COLO829 (cell line): Measurements from ENCODE around the gene ZNF335.
A peak's percentile ranks its signal among the peaks of the same experiment; 100 is the strongest.

Source experiments
- DNase-seq: peaks from one replicate; pipeline ENCODE4 v3.0.0; 2012; ENCODE audit warnings: low spot score

ZNF335 gene

DNA sequence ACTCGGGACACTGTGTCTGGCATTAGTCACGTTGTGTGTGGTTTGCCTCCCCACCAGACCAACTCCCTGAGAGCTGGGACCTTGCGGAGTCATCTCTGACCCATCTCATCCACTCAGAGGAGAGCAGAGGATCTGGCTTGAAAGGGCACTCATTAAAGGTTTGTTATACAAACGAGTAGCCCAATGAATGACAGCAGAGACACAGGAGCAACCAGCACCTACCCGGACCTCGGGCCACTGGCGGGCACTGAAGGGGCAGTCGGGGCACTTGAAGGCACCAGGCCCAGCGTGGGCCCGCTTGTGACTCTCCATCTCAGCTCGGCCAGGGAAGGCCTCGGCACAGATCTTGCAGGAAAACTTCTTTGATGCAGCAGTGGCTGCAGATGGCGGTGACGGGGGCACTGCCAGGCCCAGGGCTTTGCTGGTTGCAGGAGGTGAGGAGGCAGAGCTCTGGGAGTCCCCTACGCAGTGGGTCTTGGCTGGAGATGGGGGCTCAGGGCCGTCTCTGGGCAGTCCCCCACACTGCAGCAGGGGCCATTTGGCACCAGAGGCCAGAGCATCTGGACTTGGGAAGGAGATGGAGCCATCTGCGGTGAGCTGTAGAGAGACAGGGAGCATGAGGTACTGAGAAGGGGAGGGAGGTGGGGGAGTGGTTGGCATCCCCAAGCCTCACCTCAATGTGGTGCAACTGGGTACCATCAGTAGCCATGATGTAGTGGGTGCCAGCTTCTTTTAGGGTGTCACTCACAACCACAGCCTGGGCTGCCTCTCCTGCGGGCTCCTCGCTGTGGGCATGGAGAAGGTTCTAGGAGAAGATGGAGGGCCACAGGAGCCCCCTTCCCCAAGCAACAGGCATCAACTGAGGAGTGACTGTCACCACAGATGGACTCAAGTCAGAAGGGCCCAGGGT, 19.8 kb downstream of the ZNF335 start:
- DNase-seq = no peak

DNA sequence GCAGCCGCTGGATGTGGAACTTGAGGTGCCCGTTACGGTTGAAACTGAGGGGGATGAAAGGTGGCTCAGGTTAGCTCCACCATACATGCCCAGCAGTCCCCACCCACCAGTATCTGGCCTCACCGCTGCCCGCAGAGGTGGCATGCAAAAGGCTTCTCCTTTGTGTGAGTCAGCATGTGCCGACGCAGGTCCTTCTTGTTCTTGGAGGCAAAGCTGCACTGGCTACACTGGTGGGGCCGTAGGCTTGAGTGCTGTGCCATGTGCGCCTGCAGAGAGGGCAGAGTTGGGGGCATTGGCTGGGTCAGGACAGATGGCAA, 21.7 kb downstream of the ZNF335 start:
- DNase-seq = no peak

DNA sequence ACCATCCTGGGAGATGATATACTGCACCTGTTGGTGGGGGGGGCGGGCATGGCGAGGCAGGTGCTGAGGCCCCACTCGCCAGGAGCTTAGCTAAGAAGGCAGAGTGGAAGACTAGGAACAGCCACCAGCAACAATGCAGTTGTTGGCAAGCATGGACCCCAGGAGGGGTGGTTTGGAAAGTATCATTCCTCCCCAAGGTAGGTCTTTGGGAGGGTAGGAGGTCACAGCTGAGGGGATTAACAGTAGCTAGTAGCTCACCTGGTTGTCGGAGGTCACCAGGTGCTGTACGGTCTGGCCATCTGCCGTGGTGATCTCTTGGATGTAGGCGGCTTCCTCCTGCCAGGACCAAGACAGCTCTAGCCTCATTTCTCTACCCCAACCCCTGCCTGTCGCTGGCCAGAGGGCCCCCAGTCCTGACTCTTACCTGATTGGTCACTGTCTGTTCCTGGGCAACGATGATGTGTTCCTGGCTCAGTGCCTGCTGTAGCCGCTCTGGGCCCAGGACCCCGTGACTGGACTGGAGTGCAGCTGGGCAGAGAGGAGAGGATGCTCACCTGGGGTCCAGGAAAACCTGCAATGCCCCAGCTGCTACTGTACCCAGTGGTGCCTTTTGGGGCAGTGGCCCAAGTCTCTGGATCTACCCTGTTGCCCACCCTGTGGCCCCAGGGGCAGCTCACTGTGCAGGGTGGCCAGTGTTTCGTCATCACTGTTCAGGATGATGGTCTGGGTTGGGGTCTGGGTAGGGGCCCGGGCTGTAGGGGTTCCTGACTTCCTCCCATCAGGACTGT, 22.3 kb downstream of the ZNF335 start:
- DNase-seq = no peak

DNA sequence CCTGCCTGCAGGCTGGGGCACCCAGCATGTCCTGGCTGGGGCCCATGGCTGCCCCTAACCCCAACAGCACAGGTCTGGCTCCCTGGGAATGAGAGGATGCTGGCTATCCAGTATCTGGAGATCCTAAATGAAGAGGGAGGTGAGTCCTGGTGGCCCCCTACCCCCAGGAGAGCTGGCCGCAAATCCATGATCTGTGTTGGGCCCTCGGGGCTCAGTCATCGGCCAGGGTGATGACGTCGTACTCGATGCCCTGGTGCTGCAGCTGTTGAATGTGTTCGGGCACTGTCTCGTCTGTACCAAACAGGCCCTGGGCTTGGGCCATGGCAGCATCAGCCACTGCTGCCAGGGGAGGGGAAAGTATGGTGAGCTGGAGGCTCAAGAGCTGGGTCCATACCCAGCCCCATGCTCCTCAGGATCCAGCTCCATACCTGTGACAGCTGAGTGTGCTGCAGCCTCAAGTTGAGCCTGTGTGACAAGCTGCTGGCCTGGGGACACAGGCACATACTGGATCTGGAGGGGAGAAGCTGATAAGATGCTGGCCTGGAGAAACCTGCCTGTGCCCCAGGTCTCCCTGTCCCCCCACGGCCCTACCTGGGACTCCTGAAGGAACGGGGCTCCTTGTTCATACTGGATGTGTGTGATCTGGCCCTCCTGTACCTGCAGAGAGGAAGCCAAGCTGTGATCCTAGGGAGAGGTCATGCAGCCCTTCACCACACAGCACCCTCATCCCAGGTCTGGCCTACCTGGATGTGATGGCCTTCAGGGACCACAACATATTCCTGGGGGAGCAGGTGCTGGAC, 23.1 kb downstream of the ZNF335 start:
- DNase-seq = no peak

DNA sequence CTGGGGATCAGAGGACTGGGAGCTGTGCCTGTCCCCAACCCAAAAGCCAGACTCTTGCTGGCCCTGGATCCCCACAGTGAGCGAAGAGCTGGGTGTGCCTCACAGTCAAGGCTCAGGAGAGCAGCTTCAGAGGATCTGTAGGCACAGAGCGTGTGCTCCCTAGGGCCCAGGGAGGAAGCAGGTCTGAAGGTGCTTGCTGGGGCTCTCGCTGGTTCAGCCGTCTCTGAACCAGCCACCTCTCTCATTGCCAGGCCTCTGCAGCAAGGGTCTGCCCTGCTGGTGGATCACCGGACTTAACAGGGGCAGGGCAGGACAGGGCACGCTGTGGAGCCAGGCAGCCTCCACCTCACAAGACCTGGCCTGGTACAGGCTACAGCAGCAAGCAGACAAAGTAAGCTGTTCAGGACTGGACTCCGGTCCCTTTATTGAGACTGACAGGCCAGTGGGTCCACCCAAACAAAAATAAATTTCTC, 23.7 kb downstream of the ZNF335 start:
- DNase-seq = no peak

DNA sequence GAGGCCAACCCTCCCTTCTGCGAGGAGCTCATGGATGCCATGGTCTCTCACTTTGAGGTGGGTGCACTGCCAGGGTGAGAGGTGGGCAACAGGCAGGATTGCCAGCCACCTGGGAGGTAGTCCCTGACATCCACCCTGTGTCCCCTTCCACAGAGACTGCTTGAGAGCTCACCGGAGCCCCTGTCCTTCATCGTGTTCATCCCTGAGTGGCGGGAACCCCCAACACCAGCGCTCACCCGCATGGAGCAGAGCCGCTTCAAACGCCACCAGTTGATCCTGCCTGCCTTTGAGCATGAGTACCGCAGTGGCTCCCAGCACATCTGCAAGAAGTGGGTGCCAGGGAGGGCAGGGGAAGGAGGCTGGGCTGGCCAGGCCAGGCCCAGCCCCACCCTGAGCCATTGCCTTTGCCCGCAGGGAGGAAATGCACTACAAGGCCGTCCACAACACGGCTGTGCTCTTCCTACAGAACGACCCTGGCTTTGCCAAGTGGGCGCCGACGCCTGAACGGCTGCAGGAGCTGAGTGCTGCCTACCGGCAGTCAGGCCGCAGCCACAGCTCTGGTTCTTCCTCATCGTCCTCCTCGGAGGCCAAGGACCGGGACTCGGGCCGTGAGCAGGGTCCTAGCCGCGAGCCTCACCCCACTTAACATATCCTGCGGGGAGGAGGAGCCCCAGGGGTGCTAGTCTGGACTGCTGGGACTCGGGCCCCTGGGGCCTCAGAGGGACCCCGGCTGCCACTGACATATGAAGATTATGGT, 24.7 kb downstream of the ZNF335 start:
- no peak for DNase-seq

DNA sequence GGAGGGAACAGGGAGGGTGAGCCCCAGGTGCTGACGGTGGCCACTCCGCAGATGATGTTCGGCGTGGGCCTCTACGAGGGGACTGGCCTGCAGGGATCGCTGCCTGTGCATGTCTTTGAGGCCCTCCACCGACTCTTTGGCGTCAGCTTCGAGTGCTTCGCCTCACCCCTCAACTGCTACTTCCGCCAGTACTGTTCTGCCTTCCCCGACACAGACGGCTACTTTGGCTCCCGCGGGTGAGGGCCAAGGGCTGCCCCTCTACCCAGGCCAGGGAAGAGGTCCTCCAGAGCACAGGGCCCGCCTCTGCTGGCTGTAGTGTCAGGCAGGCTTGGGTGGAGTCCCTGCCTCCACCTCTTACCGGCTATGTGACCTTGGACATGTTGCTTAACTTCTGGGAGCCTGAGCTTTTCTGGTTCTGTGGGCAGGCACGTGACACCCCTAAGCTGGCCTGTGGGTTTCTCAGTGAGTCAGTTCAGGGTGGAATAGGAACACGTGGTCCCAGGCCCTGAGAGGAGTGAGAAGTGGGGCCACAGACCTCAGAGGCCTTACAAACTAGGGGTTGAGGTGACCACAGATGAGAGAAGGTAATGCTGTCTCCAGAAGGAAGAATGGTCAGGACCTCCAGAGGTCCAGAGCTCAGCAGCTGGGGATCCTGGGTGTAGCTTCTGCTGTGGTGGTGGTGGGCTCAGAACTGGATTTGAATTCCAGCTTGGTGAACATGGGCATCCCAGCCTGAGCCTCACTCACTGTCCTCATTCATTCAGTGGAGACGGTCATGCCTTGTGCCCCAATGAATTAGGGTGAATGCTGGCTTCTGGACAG, 25.6 kb downstream of the ZNF335 start:
- DNase-seq = no peak

DNA sequence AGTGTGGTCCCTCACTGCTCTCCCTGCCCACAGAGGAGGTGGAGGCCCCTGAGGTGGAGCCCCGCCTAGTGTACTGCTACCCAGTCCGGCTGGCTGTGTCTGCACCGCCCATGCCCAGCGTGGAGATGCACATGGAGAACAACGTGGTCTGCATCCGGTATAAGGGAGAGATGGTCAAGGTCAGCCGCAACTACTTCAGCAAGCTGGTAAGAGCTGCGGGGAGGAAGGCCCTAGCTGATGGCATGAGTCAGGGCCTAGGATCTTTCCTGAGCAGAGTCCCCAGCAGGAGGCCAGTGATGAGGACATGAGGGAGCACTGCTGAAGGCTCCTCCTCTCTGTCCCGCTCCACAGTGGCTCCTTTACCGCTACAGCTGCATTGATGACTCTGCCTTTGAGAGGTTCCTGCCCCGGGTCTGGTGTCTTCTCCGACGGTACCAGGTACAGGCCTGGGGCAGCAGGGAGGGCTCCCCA, 26.3 kb downstream of the ZNF335 start:
- no peak for DNase-seq

DNA sequence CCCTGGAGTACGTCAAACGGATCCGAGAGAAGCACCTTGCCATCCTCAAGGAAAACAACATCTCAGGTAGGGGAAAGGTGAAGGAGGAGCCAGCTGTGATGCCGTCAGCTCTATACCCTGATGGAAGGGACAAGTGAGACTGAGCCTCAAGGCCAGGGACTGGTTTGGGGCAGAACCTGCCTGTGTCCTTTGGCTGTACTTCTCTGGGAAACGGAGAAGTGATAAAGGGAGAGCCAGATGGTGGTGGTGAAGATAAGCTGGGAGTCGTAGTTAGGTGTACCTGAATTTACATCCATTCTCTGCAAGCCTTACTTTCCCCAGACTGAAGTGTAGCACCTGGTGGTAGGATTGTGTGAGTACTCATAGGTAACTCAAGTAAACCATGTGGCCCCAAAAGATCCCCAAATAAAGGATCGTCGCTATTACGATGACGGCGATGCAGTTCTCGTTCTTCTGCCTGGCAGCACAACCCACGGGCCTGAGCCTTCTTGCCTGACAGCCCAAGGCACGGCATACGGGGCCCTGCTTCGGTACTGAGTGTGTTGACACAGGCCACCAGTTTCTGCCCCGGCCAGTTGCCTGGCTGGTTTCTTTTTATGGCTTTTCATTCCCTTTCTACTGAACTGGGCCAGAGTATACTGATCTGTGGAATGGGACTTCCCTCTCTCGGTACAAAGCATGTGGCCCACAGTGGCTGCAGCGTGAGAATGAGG, 26.9 kb downstream of the ZNF335 start:
- DNase-seq = no peak

DNA sequence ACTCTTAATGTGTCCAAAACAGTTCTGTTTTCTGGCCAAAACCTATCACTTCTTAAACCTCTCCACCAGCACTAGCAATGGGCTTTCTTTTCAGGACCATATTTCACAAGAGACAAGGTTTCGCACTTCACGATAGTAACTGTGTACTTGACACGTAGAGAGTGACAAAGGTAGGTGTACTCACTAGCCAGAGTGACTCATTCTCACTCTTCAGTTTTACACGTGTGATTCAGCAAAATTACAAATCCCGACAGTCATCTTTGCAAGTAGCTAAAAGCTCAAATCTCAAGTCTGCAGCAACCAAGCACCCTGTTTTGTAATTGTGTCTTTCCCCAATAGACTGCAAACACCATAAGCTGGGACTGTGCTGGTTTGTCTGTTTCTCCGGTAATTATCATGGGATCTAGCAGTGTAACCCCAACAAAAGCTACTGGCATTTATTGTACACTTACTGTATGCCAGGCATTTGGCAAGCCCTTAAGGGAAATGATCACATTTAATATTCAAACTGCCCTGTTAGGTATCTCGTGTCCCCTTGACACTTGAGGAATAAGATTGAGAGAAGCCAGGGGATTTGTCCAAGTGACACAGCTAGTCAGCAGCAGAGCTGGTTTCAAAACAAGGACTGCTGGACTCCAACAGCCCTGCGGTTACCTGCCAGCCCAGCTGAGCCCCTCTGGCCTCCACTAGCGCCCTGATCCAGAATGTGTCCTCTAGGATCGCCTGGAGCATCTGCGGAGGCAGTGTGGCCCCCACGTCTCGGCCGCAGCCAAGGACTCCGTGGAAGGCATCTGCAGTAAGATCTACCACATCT, 27.6 kb downstream of the ZNF335 start:
- no peak for DNase-seq

DNA sequence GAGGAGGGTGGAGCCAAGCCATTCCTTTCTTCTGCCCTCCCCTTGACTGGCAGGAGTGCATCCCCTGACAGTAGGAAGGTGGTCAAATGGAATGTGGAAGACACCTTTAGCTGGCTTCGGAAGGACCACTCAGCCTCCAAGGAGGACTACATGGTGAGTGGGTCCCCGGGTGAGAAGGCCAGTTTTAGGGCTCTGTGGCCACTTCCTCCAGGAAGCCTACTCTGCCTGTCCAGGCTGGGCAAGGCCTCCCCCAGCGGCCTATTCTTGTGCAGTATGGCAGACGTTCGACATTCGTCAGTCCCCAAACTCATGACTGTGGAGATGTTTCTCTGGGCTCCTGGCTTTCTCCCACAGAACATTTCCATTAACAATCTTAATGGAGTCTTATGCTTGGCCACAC, 28.4 kb downstream of the ZNF335 start:
- DNase-seq = no peak

DNA sequence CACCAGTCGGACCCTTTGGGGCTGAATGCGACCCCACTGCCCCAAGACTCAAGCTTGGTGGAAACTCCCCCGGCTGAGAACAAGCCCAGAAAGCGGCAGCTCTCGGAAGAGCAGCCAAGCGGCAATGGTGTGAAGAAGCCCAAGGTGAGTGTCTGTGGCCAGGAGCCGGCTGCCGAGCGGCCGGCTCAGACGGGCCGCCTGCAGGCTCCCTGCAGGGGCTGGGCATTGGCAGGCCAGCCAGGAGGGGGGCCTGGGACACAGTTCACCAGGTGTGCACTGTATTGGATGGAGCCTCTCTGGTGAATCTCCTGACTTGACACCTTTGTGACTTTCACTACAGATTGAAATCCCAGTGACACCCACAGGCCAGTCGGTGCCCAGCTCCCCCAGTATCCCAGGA, 31.5 kb downstream of the ZNF335 start:
- no peak for DNase-seq

DNA sequence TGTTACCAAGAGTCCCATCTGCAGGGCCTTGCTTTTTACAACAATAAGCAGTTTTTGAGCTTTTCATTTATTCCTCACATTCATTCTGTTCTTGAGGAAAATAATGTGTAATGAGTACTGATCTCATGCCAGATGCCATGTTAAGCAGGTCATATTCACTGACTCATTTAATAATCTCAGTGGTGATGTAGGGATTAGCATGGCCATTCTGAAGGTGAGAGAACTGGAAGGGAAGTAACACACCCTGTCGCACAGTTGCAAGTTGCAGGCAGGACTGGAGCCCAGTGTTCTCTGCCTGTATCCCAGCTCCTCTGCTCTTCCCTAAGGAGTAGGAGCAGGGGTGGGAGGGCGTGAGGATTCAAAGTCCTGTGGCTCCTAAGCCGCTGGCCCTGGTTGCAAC, 31.9 kb downstream of the ZNF335 start:
- no peak for DNase-seq

DNA sequence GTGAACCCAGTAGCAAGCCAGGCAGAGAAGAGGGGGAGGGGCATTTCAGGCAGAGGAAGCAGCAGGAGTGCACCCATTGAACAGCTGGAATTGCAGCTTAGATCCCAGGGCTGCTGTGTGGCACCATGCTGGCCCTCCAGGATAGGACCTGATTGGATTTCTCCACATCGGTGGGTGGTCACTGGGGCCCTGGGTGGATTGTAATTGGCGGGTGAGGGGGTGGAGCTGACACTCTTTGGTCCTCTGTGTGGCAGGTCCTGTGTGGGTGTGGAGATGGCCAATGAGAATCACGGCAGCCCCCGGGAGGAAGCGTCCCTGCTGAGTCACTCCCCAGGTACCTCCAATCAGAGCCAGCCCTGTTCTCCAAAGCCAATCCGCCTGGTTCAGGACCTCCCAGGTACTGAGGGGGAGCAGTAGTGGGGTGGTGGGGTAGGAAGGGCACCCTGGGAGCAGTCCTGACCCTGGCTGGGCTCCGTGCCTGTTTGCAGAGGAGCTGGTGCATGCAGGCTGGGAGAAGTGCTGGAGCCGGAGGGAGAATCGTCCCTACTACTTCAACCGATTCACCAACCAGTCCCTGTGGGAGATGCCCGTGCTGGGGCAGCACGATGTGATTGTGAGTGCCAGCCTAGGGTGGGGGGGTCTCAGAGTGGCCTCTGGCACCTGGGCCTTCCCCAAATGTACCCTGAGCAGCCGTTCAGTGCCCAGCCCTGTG, 33.1 kb downstream of the ZNF335 start:
- no peak for DNase-seq

DNA sequence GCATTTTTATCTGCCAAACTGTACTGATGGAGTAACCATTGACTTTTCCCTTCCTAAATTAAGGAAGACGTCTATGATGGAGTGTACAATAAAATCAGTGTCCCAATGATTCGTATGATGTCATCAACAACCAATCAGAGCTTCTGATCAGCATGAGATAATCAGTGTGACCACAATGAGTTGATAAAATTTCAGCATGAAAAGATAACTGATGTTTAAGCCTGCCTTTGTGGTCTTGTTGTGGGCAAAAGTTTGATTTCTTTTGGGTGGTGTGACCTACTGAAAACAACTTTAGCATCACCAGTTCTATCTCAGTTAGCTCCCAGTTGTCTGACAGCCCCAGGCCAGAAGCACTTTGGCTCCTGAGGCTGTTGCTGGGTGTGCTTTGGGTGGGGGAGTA, 34.2 kb downstream of the ZNF335 start:
- no peak for DNase-seq

DNA sequence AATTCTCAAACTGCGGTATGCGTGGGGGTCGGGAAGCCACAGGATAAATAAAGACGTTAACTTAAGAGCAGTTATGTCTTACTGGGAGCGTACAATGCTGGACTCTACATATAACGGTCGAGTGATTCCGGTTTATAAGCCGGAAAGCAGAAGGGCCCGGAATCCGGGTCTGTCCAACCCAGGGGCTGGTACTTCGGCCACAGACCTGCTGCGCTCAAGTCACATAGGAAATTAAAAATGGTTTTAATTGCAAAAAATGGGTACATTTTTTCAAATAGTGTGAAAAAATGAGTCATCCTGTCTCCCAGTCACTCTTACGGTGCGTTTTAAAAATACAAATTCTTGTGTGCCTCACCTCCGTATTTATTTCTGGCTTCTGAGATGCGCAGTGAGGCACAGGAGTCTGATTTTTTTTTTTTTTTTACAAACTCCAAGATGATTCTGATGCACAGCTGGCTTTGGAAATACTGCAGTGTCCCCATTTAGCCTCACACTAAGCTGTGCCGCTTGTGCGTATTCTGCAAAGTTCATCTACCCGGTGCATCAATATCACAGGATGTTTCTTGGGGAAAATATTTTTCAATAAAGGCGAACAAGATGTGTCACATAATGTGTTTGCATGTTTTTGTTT, 36.5 kb downstream of the ZNF335 start:
- DNase-seq = no peak

DNA sequence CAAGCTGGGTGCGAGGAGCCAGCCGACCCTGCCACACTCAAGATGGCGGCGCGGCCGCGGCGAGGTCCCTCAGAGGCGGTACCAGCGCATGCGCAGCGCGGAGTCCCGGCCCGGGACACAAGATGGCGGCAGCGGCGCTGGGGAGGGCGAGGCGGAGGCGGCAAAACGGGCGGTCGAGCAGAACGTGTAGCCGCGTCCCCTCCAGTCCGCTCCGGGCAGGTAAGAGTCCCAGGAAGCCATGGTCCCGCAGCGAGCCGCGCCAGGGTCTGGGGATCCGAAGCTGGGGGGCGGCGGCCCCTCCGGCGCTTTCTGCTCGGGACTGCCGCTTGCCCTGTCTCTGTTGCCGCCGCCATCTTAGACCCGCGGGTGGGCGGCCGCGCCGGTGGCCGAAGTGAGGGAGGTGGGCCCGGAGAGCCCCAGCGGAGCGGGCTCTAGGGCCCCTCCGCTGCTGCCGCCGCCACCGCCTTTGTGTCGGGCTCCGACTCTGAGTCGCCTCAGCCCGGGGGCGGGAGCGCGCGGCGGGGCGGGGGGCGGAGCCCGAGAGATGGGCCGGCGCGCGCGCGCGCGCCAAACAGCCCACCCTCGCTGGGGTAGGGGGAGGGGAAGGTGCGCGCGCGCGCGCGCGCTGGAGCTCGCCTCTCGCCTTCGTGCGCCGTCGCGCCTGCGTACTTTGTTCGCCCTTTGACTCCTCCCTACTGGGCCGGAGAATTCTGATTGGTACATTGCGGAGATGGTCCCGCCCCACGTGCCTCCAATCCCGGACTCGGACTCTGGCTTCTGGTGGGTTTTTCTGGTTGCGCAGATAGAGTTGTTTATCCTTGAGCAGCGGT, 37.2 kb downstream of the ZNF335 start, which contains the start of gene PCIF1:
PCIF1 (plus strand) TSS at position 98 of the 830 bp plus-strand sequence. CDS start 4,317 bp downstream, outside the sequence.
- peak; percentile 100 for DNase-seq
